C4-2B (cell line): Measurements from ENCODE around the gene SELPLG.

Experiments used
- ZFX ChIP-seq: fragments of 450-650 bp; IDR thresholded peaks from 2 replicates; pipeline ENCODE4 v1.6.1; 2017
- TF ChIP-seq, protein P1 (sequence below): fragments of 450-650 bp; conservative IDR thresholded peaks from 2 replicates; pipeline ENCODE4 v1.5.1; 2017; ENCODE audit warnings: mild to moderate bottlenecking

DNA sequence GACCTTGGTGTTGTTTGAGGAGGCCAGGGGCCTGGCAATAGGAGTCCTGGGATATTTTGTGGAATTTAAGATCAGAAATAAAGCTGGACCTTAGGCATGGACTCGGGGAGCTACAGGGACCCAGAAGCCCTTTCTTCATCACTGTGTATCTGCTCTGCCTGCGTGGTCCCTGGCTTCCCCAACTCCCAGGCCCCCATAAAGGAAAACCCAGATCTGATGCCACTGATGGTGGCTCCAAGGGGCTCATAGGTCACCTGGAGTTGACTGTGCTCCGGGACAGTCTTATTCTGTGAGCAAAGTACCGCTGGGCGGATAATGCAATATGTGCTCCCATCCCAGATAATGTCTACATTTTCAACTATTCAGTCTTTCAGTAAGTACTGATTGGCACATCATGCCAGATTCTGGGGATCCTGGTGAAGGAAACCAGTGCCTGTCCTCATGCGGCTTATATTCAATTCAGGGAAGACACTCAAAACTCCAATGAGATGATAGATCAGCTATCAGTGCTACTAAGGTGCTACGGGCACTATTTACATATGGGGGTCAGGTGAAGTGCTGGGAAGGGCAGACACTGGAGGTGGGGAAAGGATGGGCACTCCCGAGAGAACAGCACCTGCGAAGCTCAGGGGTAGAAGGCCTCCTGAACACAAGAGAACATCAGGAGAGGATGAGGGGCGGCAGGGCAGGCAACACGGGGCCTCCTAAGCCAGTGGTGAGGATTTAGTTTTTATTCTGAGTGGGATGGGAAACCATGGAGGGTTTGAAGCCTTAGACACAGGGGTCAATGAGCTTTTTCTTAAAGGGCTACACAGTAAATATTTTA, 5.5 kb upstream of the SELPLG start:
- TF ChIP-seq, protein P1, sequence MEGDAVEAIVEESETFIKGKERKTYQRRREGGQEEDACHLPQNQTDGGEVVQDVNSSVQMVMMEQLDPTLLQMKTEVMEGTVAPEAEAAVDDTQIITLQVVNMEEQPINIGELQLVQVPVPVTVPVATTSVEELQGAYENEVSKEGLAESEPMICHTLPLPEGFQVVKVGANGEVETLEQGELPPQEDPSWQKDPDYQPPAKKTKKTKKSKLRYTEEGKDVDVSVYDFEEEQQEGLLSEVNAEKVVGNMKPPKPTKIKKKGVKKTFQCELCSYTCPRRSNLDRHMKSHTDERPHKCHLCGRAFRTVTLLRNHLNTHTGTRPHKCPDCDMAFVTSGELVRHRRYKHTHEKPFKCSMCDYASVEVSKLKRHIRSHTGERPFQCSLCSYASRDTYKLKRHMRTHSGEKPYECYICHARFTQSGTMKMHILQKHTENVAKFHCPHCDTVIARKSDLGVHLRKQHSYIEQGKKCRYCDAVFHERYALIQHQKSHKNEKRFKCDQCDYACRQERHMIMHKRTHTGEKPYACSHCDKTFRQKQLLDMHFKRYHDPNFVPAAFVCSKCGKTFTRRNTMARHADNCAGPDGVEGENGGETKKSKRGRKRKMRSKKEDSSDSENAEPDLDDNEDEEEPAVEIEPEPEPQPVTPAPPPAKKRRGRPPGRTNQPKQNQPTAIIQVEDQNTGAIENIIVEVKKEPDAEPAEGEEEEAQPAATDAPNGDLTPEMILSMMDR, result no peak
- TF ChIP-seq ZFX, result no peak
